ENCODE data around the gene IGLL5.
"Not testable (repeated sequence)": the region's sequence is repeated elsewhere in the genome, so short reads cannot be mapped to it uniquely, and the experiment has no call there.

The IGLL5 gene

GRCh38 chr22:22902247-22903001, 14.8 kb downstream of the IGLL5 start:
- DNase-seq: no peak

GRCh38 chr22:22903355-22903777, 15.8 kb downstream of the IGLL5 start:
- no peak for DNase-seq

GRCh38 chr22:22903781-22904192, 16.2 kb downstream of the IGLL5 start:
- not testable (repeated sequence) for DNase-seq

GRCh38 chr22:22904736-22905135, 17.1 kb downstream of the IGLL5 start:
- DNase-seq: not testable (repeated sequence)

GRCh38 chr22:22906391-22906790, 18.8 kb downstream of the IGLL5 start:
- DNase-seq: not testable (repeated sequence)

- DNase-seq: no peak
Measured at GRCh38 chr22:22906907-22907550, 19.4 kb downstream of the IGLL5 start.

- no peak for DNase-seq
Measured at GRCh38 chr22:22907551-22908494, 20.2 kb downstream of the IGLL5 start.

GRCh38 chr22:22908495-22908861, 20.9 kb downstream of the IGLL5 start:
- no peak for DNase-seq

GRCh38 chr22:22908941-22909604, 21.5 kb downstream of the IGLL5 start:
- no peak for DNase-seq

- no peak for DNase-seq
Measured at GRCh38 chr22:22909605-22910271, 22.1 kb downstream of the IGLL5 start.

GRCh38 chr22:22910272-22911240, 22.9 kb downstream of the IGLL5 start:
- DNase-seq: no peak

GRCh38 chr22:22911327-22912134, 23.9 kb downstream of the IGLL5 start:
- DNase-seq: no peak

GRCh38 chr22:22912135-22912987, 24.7 kb downstream of the IGLL5 start:
- DNase-seq: no peak

- DNase-seq: no peak
Measured at GRCh38 chr22:22912988-22913253, 25.3 kb downstream of the IGLL5 start.

GRCh38 chr22:22913989-22914388, 26.4 kb downstream of the IGLL5 start:
- DNase-seq: no peak

GRCh38 chr22:22914726-22915669, 27.4 kb downstream of the IGLL5 start:
- no peak for DNase-seq

GRCh38 chr22:22915670-22916035, 28.0 kb downstream of the IGLL5 start:
- no peak for DNase-seq

Data from hematopoietic multipotent progenitor cell treated with erythropoietin and hydrocortisone succinate and interleukin-3 and kit ligand, for 6 days (in vitro differentiated cells).